ENCODE data around the gene TSPEAR.
"Not testable (repeated sequence)": the region's sequence is repeated elsewhere in the genome, so short reads cannot be mapped to it uniquely, and the experiment has no call there.

Gene TSPEAR

GRCh38 chr21:44687671-44688070, 23.7 kb downstream of the TSPEAR start:
- in situ Hi-C loops (cut with MboI; ENCODE audit: low pct_unique_long_range_greater_than_20kb, low sequenced_read_pairs, unreplicated experiment) = no loop called here
- TF ChIP-seq CTCF (IDR thresholded peaks at IDR 0.05; ENCODE audit: extremely low read depth, insufficient read depth, missing control alignments) = no peak
- DNase-seq (ENCODE audit: low spot score) = no peak

DNA sequence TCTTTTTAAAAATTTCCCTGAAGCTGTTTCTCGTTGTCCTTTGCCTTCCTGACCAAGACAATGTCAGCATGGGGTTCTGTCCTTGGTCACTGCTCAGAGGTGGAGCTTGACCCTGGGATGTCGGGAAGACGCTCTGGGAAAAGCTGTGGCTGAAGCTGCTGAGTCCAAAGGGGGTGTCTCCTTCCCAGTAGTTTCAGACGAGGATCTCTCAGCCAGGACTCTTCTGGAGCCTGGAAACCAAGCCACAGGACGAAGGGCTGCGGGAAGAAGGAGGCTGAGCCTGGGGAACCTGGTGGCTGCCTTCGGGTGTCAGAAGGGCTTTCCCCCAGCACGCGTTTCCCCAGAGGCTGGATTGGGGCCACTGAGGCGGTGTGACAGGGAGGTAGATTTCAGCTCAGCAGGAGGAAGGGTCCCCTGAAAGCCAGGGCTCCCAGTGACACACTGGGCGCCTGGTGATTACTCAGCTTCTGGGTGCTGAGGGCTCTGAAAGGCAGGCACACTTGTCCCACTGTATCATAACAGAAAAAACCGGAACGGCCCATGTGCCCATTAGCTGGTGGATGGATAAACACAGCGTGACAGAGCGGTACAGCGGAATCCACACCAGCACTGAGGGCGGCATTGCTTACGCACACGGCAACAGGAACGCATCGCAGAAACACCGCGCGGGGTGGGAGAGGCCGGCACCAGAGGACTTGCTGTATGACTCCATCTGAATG, 24.4 kb downstream of the TSPEAR start:
- no peak for TF ChIP-seq CTCF (IDR thresholded peaks at IDR 0.05; ENCODE audit: extremely low read depth, insufficient read depth, missing control alignments)
- in situ Hi-C loops (cut with MboI; ENCODE audit: low pct_unique_long_range_greater_than_20kb, low sequenced_read_pairs, unreplicated experiment) = no loop called here
- no peak for DNase-seq (ENCODE audit: low spot score)

- DNase-seq (ENCODE audit: low spot score) = peak; percentile 15
- no peak for TF ChIP-seq CTCF (IDR thresholded peaks at IDR 0.05; ENCODE audit: extremely low read depth, insufficient read depth, missing control alignments)
Observed at GRCh38 chr21:44686000-44686781, 25.2 kb downstream of the TSPEAR start.

GRCh38 chr21:44685050-44685449, 26.3 kb downstream of the TSPEAR start:
- DNase-seq (ENCODE audit: low spot score); in situ Hi-C loops (cut with MboI; ENCODE audit: low pct_unique_long_range_greater_than_20kb, low sequenced_read_pairs, unreplicated experiment): not testable (repeated sequence)

More at GRCh38 chr21:44686000-44686781, 25.2 kb downstream of the TSPEAR start:
- in situ Hi-C loops (cut with MboI; ENCODE audit: low pct_unique_long_range_greater_than_20kb, low sequenced_read_pairs, unreplicated experiment) = no loop called here

DNA sequence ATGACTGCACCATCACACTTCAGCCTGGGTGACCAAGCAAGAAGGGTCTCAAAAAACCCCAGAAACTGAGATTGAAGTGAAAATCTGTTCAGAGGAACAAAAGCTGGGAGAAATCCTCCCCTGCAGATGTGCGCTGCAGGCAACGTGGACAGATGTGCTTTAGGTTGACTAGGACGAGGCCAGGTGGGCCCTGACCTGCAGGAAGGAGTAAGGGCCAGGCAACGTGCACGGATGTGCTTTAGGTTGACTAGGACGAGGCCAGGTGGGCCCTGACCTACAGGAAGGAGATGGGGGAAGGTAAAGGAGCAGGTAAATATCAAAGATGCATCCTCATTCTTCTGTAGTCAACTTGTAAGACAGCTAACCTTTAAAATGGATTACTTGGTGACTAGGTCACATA, 26.9 kb downstream of the TSPEAR start:
- in situ Hi-C loops (cut with MboI; ENCODE audit: low pct_unique_long_range_greater_than_20kb, low sequenced_read_pairs, unreplicated experiment) = no loop called here
- no peak for DNase-seq (ENCODE audit: low spot score)
- TF ChIP-seq CTCF (IDR thresholded peaks at IDR 0.05; ENCODE audit: extremely low read depth, insufficient read depth, missing control alignments) = no peak

DNA sequence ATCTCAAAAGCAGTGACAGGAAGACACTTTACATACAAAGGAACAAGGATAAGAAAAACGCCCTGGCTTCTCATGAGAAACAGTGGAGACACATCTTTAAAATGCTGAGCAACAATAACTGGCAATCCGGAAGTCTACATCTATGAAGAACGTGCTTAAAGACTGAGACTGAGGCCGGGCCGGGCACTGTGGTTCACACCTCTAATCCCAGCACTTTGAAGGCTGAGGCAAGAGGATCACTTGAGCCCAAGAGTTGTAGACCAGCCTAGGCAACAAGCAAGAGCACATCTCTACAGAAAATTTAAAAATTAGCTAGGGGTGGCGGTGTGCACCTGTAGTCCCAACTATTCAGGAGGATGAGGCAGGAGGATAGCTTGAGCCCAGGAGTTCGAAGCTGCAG, 27.3 kb downstream of the TSPEAR start:
- no peak for TF ChIP-seq CTCF (IDR thresholded peaks at IDR 0.05; ENCODE audit: extremely low read depth, insufficient read depth, missing control alignments)
- DNase-seq (ENCODE audit: low spot score) = no peak
- in situ Hi-C loops (cut with MboI; ENCODE audit: low pct_unique_long_range_greater_than_20kb, low sequenced_read_pairs, unreplicated experiment) = no loop called here

DNA sequence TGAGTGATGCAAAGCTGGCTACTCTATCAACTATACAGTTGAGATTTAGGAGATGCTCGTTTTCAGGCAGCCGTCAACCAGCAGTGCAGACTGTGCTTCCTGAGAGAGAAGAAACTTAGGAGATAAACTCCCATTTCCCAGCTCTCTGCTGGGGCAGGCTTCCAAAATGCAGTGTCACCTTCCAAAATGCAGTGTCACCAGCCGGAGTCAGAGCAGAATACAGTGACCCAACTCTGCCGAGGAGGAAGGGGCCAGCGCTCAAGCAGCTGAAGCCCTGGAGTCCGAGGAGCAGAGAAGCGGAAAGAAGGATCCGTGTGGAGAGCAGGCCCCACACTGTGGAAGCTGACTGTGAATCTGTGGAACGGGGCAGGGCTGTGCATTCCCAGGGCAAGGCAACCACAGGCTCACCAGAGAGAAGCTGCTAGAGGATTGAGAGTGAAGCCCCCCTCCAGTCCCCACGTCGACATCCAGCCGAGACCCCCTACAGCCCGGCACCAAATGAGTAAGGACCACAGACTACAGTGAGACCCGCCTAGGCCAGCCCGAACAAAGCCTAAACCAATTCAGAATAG, 28.7 kb downstream of the TSPEAR start:
- in situ Hi-C loops (cut with MboI; ENCODE audit: low pct_unique_long_range_greater_than_20kb, low sequenced_read_pairs, unreplicated experiment) = no loop called here
- no peak for DNase-seq (ENCODE audit: low spot score)
- TF ChIP-seq CTCF (IDR thresholded peaks at IDR 0.05; ENCODE audit: extremely low read depth, insufficient read depth, missing control alignments) = no peak

All from GM13977 (cell line).